Fibroblast of skin of right quadriceps (primary cell): ENCODE data around the gene ARID4B.
"Not testable (repeated sequence)": the region's sequence is repeated elsewhere in the genome, so short reads cannot be mapped to it uniquely, and the experiment has no call there.

Source experiments
- DNase-seq: peaks from one replicate; pipeline ENCODE4 v3.0.0-alpha.2; 2013

ARID4B gene

GRCh38 chr1:235221653-235222375, 106.2 kb downstream of the ARID4B start:
- DNase-seq, result no peak

GRCh38 chr1:235215453-235215852, 112.5 kb downstream of the ARID4B start:
- DNase-seq, result no peak

- DNase-seq, result not testable (repeated sequence)
Observed at GRCh38 chr1:235214962-235215361, 113.0 kb downstream of the ARID4B start.

- DNase-seq, result no peak
Observed at GRCh38 chr1:235213752-235214151, 114.2 kb downstream of the ARID4B start.

- no peak for DNase-seq
Observed at GRCh38 chr1:235211517-235211916, 116.5 kb downstream of the ARID4B start.

- no peak for DNase-seq
Observed at GRCh38 chr1:235207209-235207565, 120.8 kb downstream of the ARID4B start.

GRCh38 chr1:235206533-235207208, 121.3 kb downstream of the ARID4B start:
- no peak for DNase-seq

GRCh38 chr1:235205687-235206086, 122.3 kb downstream of the ARID4B start:
- no peak for DNase-seq

GRCh38 chr1:235203428-235203827, 124.6 kb downstream of the ARID4B start:
- no peak for DNase-seq

GRCh38 chr1:235202447-235202846, 125.5 kb downstream of the ARID4B start:
- not testable (repeated sequence) for DNase-seq

- DNase-seq, result peak; percentile 47
Observed at GRCh38 chr1:235199441-235199840, 128.5 kb downstream of the ARID4B start.

- no peak for DNase-seq
Observed at GRCh38 chr1:235190431-235190830, 137.5 kb downstream of the ARID4B start.

- no peak for DNase-seq
Observed at GRCh38 chr1:235187316-235187715, 140.7 kb downstream of the ARID4B start.

- DNase-seq, result no peak
Observed at GRCh38 chr1:235181561-235182245, 146.3 kb downstream of the ARID4B start.

GRCh38 chr1:235180916-235181460, 147.0 kb downstream of the ARID4B start:
- DNase-seq, result no peak

- no peak for DNase-seq
Observed at GRCh38 chr1:235176486-235176885, 151.5 kb downstream of the ARID4B start.

GRCh38 chr1:235169986-235170385, 158.0 kb downstream of the ARID4B start:
- DNase-seq, result no peak

GRCh38 chr1:235168375-235168774, 159.6 kb downstream of the ARID4B start:
- DNase-seq, result no peak

GRCh38 chr1:235161685-235162327, 166.2 kb downstream of the ARID4B start:
- DNase-seq, result no peak

- peak; percentile 88 for DNase-seq
Observed at GRCh38 chr1:235160957-235161684, 166.9 kb downstream of the ARID4B start, which contains the start of gene RBM34. RBM34 (minus strand) TSS chr1:235161250; CDS start chr1:235161226, 24 bp downstream.

GRCh38 chr1:235160383-235160956, 167.5 kb downstream of the ARID4B start:
- peak; percentile 57 for DNase-seq

- DNase-seq, result not testable (repeated sequence)
Observed at GRCh38 chr1:235159930-235160329, 168.0 kb downstream of the ARID4B start.
